ENCODE results near the gene ZNF652. TPM values are rescaled to one million over a fixed set of nuclear protein-coding genes. Genes with fewer than 3 reads are reported as not detected.

The ZNF652 gene
- polyA plus RNA-seq, 1 of the 3 experiments (the other 2 are of a cell fraction), result 5.1 TPM

DNA sequence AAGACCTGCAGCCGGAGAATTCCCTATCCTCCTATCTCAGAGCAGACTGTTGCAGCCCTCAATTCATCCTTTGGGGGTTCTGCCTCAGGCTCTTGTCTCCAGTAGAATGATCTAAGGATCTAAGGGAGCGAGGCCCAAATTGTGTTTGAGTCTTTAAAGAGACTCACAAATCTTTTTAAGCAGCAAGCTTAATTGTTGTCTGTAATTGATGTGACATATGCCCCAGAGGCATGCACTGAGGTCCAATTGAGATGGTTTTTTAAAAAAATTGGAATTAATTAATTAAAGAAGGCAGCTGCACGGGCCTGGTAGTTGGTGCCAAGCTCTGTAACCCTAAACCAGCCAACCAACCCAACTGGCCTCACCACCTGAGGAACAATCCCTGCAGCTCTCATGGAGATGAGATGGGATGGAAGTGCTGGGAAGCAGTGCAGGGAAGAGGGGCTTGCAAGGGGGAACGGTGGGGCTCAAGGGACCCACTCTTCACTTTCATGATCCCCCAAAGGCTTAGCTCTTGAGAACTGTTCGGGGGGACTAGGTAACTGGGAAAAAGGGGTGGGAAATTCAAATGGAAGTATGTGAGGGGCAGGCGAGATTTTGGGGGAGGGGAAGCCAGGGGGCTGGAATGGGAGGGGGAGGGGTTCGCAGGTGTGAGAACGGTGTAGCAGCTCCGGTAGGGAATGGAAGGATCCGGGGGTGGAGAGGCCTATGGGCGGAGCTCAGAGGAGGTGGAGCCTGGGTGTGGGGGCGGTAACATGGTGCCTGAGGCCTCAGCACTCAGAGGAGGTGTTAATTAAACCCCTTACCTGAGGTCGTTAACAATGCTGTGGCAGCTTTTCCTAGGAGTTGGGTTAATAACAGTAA is 9.2 kb upstream of the ZNF652 start (continued):
- TF ChIP-seq, protein P1, sequence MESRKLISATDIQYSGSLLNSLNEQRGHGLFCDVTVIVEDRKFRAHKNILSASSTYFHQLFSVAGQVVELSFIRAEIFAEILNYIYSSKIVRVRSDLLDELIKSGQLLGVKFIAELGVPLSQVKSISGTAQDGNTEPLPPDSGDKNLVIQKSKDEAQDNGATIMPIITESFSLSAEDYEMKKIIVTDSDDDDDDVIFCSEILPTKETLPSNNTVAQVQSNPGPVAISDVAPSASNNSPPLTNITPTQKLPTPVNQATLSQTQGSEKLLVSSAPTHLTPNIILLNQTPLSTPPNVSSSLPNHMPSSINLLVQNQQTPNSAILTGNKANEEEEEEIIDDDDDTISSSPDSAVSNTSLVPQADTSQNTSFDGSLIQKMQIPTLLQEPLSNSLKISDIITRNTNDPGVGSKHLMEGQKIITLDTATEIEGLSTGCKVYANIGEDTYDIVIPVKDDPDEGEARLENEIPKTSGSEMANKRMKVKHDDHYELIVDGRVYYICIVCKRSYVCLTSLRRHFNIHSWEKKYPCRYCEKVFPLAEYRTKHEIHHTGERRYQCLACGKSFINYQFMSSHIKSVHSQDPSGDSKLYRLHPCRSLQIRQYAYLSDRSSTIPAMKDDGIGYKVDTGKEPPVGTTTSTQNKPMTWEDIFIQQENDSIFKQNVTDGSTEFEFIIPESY (IDR thresholded peaks at IDR 0.05; ENCODE audit: borderline replicate concordance, low read depth), result no peak
- TF ChIP-seq RXRA (IDR thresholded peaks at IDR 0.05; ENCODE audit: borderline replicate concordance, low read depth), result no peak
- TF ChIP-seq, protein P2, sequence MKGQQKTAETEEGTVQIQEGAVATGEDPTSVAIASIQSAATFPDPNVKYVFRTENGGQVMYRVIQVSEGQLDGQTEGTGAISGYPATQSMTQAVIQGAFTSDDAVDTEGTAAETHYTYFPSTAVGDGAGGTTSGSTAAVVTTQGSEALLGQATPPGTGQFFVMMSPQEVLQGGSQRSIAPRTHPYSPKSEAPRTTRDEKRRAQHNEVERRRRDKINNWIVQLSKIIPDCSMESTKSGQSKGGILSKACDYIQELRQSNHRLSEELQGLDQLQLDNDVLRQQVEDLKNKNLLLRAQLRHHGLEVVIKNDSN (IDR thresholded peaks at IDR 0.05; ENCODE audit: borderline replicate concordance, low read depth), result no peak

DNA sequence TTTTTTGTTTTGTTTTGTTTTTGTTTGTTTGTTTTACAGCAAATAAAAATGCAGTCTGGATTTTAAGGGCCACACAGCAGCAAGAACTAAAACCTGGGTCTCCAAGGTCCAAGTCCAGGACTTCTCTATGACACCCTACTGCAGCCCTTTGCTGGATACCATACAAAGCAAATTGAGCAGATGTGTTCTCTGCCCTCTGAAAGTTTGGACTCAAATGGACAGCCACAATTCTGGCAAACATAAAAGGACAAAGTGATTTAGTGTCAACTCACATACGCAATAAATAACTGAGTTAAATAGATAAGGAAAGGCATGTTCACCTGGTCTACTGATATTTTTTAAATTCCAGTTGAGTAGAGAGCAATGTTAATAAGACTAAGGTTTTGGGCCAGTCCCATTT is 7.7 kb upstream of the ZNF652 start:
- CTCF ChIA-PET, result interaction anchor here (0.6 to 2.4 kb wide), 8 partner anchors 11 to 485 kb away, joined by 3 to 21 read pairs (median 4); no protein-coding TSS in a partner anchor

More for the DNA sequence above, 7.7 kb upstream of the ZNF652 start:
- Histone ChIP-seq H3K79me2 (ENCODE audit: insufficient read depth) (no peaks in the 10 kb centered on the region), H3K36me3 (replicated peaks in 1 of 2; ENCODE audit: control insufficient read depth in 1 of 2, insufficient read depth in 2 of 2, low read length in 1 of 2) (no peaks in the 10 kb centered on the region), H3F3A (replicated peaks; ENCODE audit: insufficient read depth) (peaks cover 8% of the 10 kb centered on the region), H3K9ac (no peak overlapping the region), H2AFZ (ENCODE audit: low read depth) (no peak overlapping the region), H3K27me3 (ENCODE audit: insufficient read depth) (no peaks in the 10 kb centered on the region), H3K4me1 (ENCODE audit: control insufficient read depth in 1 of 2, insufficient read depth in 2 of 2, low read depth in 1 of 2, low read length in 1 of 2) (peaks cover 0 to 2% of the 10 kb centered on the region in 2 experiments; a peak in 1 of 4 replicates), H3K4me3 (ENCODE audit: low read depth in 2 of 2, low read length in 1 of 2) (no peak overlapping the region), H3K27ac (ENCODE audit: low read depth in 2 of 2, low read length in 1 of 2) (no peak overlapping the region), H3K9me2 (no peaks in the 10 kb centered on the region), H3K4me2 (no peak overlapping the region), H4K20me1 (ENCODE audit: insufficient read depth) (no peaks in the 10 kb centered on the region), H3K9me3 (no peaks in the 10 kb centered on the region)
- POLR2A ChIA-PET, result no interaction called here
- TF ChIP-seq JUND (IDR thresholded peaks at IDR 0.05), result no peak
- no peak for TF ChIP-seq SIN3A (IDR thresholded peaks at IDR 0.05; ENCODE audit: borderline replicate concordance, low read depth, low read length)
- no peak for TF ChIP-seq SMC3 (IDR thresholded peaks at IDR 0.05; ENCODE audit: low read depth, low read length)
- no peak for TF ChIP-seq FOXJ3 (CRISPR knock-in tag; IDR thresholded peaks at IDR 0.05)
- TF ChIP-seq RXRA (IDR thresholded peaks at IDR 0.05; ENCODE audit: borderline replicate concordance, low read depth), result no peak
- TF ChIP-seq, protein P3, sequence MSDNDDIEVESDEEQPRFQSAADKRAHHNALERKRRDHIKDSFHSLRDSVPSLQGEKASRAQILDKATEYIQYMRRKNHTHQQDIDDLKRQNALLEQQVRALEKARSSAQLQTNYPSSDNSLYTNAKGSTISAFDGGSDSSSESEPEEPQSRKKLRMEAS (IDR thresholded peaks at IDR 0.05; ENCODE audit: low read depth), result no peak
- no peak for TF ChIP-seq USF2 (IDR thresholded peaks at IDR 0.05; ENCODE audit: borderline replicate concordance, low read depth, low read length)
- no peak for TF ChIP-seq MEF2A (IDR thresholded peaks at IDR 0.05; ENCODE audit: borderline replicate concordance, low read depth)
- no peak for TF ChIP-seq EP300 (IDR thresholded peaks at IDR 0.05; ENCODE audit: borderline replicate concordance in 1 of 2, low read depth in 1 of 2, low read length in 1 of 2)
- no peak for TF ChIP-seq IRF3 (IDR thresholded peaks at IDR 0.05; ENCODE audit: low read depth, low read length)
- no peak for TF ChIP-seq EZH2phosphoT487 (IDR thresholded peaks at IDR 0.05; ENCODE audit: borderline replicate concordance, low read depth)
- no peak for TF ChIP-seq ELF1 (IDR thresholded peaks at IDR 0.05)
- TF ChIP-seq, protein P1 (IDR thresholded peaks at IDR 0.05; ENCODE audit: borderline replicate concordance, low read depth), result no peak
- TF ChIP-seq FOSL2 (IDR thresholded peaks at IDR 0.05; ENCODE audit: borderline replicate concordance, low read depth), result no peak
- TF ChIP-seq TEAD4 (IDR thresholded peaks at IDR 0.05; ENCODE audit: borderline replicate concordance, insufficient read depth), result no peak
- TF ChIP-seq, protein P4, sequence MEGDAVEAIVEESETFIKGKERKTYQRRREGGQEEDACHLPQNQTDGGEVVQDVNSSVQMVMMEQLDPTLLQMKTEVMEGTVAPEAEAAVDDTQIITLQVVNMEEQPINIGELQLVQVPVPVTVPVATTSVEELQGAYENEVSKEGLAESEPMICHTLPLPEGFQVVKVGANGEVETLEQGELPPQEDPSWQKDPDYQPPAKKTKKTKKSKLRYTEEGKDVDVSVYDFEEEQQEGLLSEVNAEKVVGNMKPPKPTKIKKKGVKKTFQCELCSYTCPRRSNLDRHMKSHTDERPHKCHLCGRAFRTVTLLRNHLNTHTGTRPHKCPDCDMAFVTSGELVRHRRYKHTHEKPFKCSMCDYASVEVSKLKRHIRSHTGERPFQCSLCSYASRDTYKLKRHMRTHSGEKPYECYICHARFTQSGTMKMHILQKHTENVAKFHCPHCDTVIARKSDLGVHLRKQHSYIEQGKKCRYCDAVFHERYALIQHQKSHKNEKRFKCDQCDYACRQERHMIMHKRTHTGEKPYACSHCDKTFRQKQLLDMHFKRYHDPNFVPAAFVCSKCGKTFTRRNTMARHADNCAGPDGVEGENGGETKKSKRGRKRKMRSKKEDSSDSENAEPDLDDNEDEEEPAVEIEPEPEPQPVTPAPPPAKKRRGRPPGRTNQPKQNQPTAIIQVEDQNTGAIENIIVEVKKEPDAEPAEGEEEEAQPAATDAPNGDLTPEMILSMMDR (IDR thresholded peaks at IDR 0.05), result no peak
- no peak for TF ChIP-seq TAF1 (IDR thresholded peaks at IDR 0.05; ENCODE audit: borderline replicate concordance, low read depth, low read length)
- no peak for TF ChIP-seq NFIC (IDR thresholded peaks at IDR 0.05; ENCODE audit: borderline replicate concordance)
- DNase-seq, result no peak
- 96% methylated on average over 1 of the region's 1 CpG for WGBS (ENCODE audit: low lambda C conversion rate)
